OCI-LY3 (cell line): ENCODE data around the gene PPP1R2.
A peak's percentile ranks its signal among the peaks of the same experiment; 100 is the strongest.

Source experiments
- H2AFZ ChIP-seq: fragments of 200-600, 300-600 bp; shearing (Covaris generic); 2 replicates; pipeline ENCODE4 v1.6.0; 2014; ENCODE audit warnings: antibody characterized with exemption, low read depth, low read length
- H3K27ac ChIP-seq: fragments of 200-600, 300-600 bp; sonication (generic); 2 replicates; pipeline ENCODE4 v1.5.1; 2014; ENCODE audit warnings: mild to moderate bottlenecking, low read length, moderate library complexity, mixed read lengths
- H3K27me3 ChIP-seq: fragments of 200-600, 300-600 bp; sonication (generic); 2 replicates; pipeline ENCODE4 v1.6.1; 2014; ENCODE audit warnings: low read depth, low read length, mixed read lengths
- H3K36me3 ChIP-seq: fragments of 200-600, 300-600 bp; sonication (generic); replicated peaks from 2 replicates; pipeline ENCODE3; 2014; ENCODE audit warnings: low read depth, low read length, mixed read lengths
- H3K4me1 ChIP-seq: fragments of 300-600, 200-600 bp; sonication (generic); 2 replicates; pipeline ENCODE4 v1.6.1; 2014; ENCODE audit warnings: low read length, mixed read lengths
- H3K4me2 ChIP-seq: fragments of 200-600, 300-600 bp; sonication (generic); 2 replicates; pipeline ENCODE4 v1.6.1; 2014; ENCODE audit warnings: low read length, mixed read lengths
- H3K4me3 ChIP-seq: fragments of 300-600, 200-600 bp; sonication (generic); 2 replicates; pipeline ENCODE4 v1.5.1; 2014; ENCODE audit warnings: antibody characterized with exemption, mild to moderate bottlenecking, low read length, moderate library complexity
- H3K79me2 ChIP-seq: fragments of 300-600, 200-600 bp; shearing (Covaris generic); 2 replicates; pipeline ENCODE4 v1.6.1; 2014; ENCODE audit warnings: mild to moderate bottlenecking, low read length, mixed read lengths
- H3K9ac ChIP-seq: fragments of 300-600, 200-600 bp; shearing (Covaris generic); 2 replicates; pipeline ENCODE4 v1.6.0; 2014; ENCODE audit warnings: mild to moderate bottlenecking, low read length, moderate library complexity
- H3K9me3 ChIP-seq: fragments of 200-600, 300-600 bp; shearing (Covaris generic); 2 replicates; pipeline ENCODE4 v1.6.1; 2014; ENCODE audit warnings: low read length, mixed read lengths; ENCODE audit not compliant: insufficient read depth
- H4K20me1 ChIP-seq: fragments of 200-600, 300-600 bp; sonication (generic); 2 replicates; pipeline ENCODE4 v1.6.1; 2016; ENCODE audit warnings: low read length, mixed read lengths; ENCODE audit not compliant: insufficient read depth
- EZH2phosphoT487 ChIP-seq: fragments of 200-600 bp; shearing (Covaris generic); IDR thresholded peaks from 2 replicates; pipeline ENCODE4 v1.6.1; 2018; ENCODE audit warnings: antibody characterized with exemption, mixed run types, low read depth
- TF ChIP-seq, protein P1 (sequence below): fragments of 200-600, 300-600 bp; sonication (generic); IDR thresholded peaks from 2 replicates; pipeline ENCODE4 v1.5.1; 2014; ENCODE audit warnings: antibody characterized with exemption, low read length, low read depth

The PPP1R2 gene

DNA sequence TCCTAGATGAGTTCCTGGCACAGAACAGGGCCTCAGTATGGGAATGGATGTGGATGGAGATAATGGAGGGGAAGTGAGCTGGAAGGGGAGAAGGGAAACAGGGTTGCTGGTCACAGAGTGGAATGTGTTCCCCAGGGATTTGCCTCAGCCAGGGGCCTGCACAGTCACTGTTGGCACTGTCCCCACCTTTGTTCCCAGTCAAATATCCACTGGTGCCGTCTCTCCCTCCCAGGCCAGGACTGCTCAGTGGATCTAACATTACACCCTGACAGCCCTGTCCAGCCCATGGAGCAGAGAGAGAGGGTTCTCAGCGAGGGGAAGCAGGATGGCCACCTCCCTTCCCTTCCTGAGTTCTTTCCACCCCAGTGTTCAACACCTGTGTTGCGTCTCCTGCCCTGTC is 1.5 kb upstream of the PPP1R2 start:
- Histone ChIP-seq H3K4me3 (no peak overlapping the region), H3K27ac (no peak overlapping the region), H3K79me2 (peaks cover 35% of the 10 kb centered on the region), H3K4me1 (peaks cover 19% of the 10 kb centered on the region), H2AFZ (no peak overlapping the region), H3K9me3 (no peaks in the 10 kb centered on the region), H3K27me3 (peaks cover 14% of the 10 kb centered on the region; the same call in 1 of the 2 replicates), H3K9ac (no peak overlapping the region), H3K4me2 (no peak overlapping the region), H3K36me3 (peaks cover 6% of the 10 kb centered on the region), H4K20me1 (peaks cover 22% of the 10 kb centered on the region)
- no peak for TF ChIP-seq EZH2phosphoT487
- TF ChIP-seq, protein P1, sequence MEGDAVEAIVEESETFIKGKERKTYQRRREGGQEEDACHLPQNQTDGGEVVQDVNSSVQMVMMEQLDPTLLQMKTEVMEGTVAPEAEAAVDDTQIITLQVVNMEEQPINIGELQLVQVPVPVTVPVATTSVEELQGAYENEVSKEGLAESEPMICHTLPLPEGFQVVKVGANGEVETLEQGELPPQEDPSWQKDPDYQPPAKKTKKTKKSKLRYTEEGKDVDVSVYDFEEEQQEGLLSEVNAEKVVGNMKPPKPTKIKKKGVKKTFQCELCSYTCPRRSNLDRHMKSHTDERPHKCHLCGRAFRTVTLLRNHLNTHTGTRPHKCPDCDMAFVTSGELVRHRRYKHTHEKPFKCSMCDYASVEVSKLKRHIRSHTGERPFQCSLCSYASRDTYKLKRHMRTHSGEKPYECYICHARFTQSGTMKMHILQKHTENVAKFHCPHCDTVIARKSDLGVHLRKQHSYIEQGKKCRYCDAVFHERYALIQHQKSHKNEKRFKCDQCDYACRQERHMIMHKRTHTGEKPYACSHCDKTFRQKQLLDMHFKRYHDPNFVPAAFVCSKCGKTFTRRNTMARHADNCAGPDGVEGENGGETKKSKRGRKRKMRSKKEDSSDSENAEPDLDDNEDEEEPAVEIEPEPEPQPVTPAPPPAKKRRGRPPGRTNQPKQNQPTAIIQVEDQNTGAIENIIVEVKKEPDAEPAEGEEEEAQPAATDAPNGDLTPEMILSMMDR, result no peak

DNA sequence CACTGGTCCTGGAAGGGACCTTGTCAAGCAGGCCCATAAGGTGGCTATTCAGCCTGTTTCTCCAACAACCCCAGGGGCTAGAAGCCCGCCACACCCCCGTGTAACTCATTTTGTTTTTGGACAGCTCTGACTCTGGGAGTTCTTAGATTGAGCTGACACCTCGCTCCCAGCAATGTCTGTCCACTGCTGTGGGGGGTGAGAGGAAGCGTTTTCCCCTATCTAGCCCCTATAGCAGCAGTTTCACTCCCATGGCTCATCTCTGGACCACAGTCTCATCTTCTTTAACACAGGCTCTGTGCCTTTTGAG is 1.1 kb upstream of the PPP1R2 start:
- no peak overlapping the region for H3K9ac ChIP-seq
- TF ChIP-seq, protein P1, result no peak
- no peak for TF ChIP-seq EZH2phosphoT487
- no peaks in the 10 kb centered on the region for H3K9me3 ChIP-seq
- H3K79me2 ChIP-seq, result peaks cover 39% of the 10 kb centered on the region
- H4K20me1 ChIP-seq, result peaks cover 27% of the 10 kb centered on the region
- H3K4me2 ChIP-seq, result no peak overlapping the region
- H3K36me3 ChIP-seq, result peaks cover 7% of the 10 kb centered on the region
- H3K27me3 ChIP-seq, result peaks cover 14% of the 10 kb centered on the region; the same call in 1 of the 2 replicates
- H3K4me1 ChIP-seq, result peaks cover 24% of the 10 kb centered on the region
- H2AFZ ChIP-seq, result no peak overlapping the region
- H3K4me3 ChIP-seq, result no peak overlapping the region
- H3K27ac ChIP-seq, result no peak overlapping the region

DNA sequence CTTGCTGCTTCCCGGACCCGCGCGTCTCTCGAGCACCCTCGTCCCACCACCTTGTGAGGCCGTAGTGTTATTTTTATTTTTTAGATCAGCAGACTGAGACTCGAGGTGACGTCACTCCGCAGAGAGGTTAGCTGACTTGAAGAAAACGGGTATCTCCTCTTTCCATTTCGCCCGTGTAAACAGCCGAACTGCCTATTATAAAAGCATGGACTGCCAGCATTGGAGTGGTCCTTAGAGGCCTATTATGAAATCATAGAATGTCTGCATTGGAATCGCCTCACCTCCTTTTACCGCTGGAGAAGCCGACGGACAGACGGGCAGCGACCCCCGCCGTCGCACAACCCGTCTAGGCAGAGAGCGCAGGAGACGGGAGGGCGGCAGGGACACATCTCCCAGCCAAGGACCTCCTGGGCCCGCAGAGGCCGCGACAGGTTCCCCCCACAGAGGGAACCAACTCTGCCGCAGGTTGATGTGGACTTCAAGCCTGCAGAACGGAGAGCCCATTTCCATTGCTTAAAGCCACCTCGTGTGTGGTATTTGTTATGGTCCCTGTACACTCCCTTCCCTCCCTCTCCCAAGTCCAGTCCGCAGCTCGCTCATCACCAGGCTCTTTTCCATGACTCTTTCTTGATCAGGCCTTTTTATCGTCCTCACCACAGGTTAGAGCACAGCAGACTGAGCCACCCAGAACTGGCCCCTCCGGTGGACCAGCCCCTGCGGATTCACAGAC is 540 bp upstream of the PPP1R2 start:
- Histone ChIP-seq H3K4me3 (peak overlapping the region; percentile 87), H3K79me2 (peaks cover 44% of the 10 kb centered on the region), H3K4me2 (peak overlapping the region; percentile 77), H3K36me3 (peaks cover 7% of the 10 kb centered on the region), H3K9ac (peak overlapping the region; percentile 83), H4K20me1 (peaks cover 32% of the 10 kb centered on the region), H3K4me1 (peaks cover 29% of the 10 kb centered on the region), H3K27ac (no peak overlapping the region), H3K27me3 (peaks cover 14% of the 10 kb centered on the region; the same call in 1 of the 2 replicates), H2AFZ (peak overlapping the region; percentile 77), H3K9me3 (no peaks in the 10 kb centered on the region)
- TF ChIP-seq, protein P1, result no peak
- no peak for TF ChIP-seq EZH2phosphoT487

DNA sequence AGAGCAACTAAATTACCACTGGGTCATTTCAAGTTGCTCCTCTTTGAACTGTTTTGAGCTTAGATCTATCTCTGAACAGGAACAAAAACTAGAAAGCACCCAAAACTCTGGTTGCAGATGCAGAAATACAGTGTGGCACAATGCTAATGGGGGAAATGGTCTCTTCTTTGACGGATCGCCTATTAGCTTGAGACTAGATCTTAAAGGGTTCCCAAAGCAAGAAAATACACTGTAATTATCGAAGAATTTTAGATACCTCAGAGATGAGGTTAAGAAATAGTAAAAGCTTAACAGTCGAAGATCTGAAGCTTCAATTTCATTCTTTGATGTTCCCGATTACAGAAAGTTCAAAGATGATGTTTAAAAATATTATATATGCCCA is 818 bp downstream of the PPP1R2 start:
- peaks cover 58% of the 10 kb centered on the region for H3K79me2 ChIP-seq
- peak overlapping the region; percentile 83 for H3K9ac ChIP-seq
- peak overlapping the region; percentile 96 for H3K4me2 ChIP-seq
- TF ChIP-seq, protein P1, result no peak
- TF ChIP-seq EZH2phosphoT487, result no peak
- H3K27ac ChIP-seq, result peak overlapping the region; percentile 83
- no peak overlapping the region for H2AFZ ChIP-seq
- H3K4me3 ChIP-seq, result peak overlapping the region; percentile 87
- H3K4me1 ChIP-seq, result peaks cover 43% of the 10 kb centered on the region
- H3K36me3 ChIP-seq, result peaks cover 7% of the 10 kb centered on the region
- H3K27me3 ChIP-seq, result peaks cover 9% of the 10 kb centered on the region; the same call in 1 of the 2 replicates
- peaks cover 44% of the 10 kb centered on the region for H4K20me1 ChIP-seq
- no peaks in the 10 kb centered on the region for H3K9me3 ChIP-seq
